Measurements from ENCODE around the gene PADI3.

DNA sequence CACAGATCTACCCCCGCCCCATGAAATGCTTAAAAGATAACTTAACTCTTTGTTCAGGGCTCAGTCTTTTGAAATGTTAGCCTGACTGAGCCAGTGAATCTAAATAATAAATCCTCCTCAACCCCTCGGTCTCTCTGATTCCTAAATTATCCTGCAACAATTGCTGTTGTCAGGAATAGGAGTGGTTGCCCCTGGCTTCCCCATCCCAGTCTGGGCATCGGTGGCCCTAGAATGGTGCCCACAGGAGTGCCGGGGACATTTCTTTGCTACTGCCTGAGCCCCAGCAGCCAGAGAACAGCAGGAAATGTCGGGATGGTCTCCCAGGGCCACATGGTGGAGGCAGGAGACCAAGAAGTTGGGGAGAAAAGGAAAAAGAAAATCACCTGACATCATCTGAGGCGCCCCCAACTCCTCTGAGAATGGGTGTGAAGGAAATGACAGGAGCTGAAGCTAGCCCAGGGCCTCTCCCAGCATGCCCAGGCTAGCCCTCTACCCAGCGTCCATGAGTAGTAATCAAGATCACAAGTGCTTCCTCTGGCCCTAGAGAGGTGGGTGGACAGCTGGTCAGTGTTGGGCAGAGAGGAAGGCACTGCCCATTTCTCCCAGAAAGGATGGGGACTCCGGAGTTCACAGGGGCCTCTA is 60.6 kb downstream of the PADI3 start:
- TF ChIP-seq, protein P1, sequence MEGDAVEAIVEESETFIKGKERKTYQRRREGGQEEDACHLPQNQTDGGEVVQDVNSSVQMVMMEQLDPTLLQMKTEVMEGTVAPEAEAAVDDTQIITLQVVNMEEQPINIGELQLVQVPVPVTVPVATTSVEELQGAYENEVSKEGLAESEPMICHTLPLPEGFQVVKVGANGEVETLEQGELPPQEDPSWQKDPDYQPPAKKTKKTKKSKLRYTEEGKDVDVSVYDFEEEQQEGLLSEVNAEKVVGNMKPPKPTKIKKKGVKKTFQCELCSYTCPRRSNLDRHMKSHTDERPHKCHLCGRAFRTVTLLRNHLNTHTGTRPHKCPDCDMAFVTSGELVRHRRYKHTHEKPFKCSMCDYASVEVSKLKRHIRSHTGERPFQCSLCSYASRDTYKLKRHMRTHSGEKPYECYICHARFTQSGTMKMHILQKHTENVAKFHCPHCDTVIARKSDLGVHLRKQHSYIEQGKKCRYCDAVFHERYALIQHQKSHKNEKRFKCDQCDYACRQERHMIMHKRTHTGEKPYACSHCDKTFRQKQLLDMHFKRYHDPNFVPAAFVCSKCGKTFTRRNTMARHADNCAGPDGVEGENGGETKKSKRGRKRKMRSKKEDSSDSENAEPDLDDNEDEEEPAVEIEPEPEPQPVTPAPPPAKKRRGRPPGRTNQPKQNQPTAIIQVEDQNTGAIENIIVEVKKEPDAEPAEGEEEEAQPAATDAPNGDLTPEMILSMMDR (IDR thresholded peaks at IDR 0.05) = no peak
- no peak for TF ChIP-seq POLR2AphosphoS5 (IDR thresholded peaks at IDR 0.05)
- no peak for TF ChIP-seq POLR2A (IDR thresholded peaks at IDR 0.05)
